Stimulated activated CD8-positive, alpha-beta memory T cell treated with anti-CD3 and anti-CD28 coated beads, Interleukin-7, amount 100 ng/mL, for 4 hours (primary cell): ENCODE measurements around the gene DENND2A.
"Not testable (repeated sequence)": the region's sequence is repeated elsewhere in the genome, so short reads cannot be mapped to it uniquely, and the experiment has no call there.

Source experiments
- DNase-seq, 2 donors: peaks; one replicate each; pipeline ENCODE4 v3.0.0-alpha.2; 2020; ENCODE audit warnings: low read depth in 2 of 2

Gene DENND2A

DNA sequence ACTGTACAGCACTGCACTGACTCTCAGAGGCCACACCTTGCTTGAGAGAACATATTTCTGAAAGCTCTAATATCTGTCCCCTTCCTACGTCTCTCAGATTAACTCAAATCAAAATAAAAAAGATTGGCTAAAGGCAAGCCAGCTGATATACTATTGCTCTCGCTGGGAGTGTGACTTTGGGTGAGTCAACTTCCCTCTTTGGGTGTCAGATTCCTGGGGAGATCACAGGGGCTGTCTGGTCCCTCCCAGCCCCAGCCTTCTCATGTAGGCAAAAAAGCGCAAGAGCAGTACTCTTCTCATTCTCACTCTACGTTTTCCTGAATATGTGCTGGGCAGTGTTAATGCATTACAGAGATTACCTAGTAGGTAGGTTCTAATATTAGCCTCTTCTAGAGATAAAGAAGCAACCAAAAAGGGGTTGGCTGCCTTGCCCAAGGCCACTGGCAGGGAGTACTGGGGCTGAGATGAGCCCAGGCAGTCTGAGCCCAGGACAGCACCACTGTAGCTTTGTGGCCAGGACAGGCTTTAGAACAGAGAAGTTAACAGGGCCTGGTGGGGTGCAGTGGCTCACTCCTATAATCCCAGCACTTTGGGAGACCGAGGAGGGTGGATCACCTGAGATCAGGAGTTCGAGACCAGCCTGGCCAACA lies 9.1 kb upstream of the DENND2A start:
- no peak for DNase-seq

DNA sequence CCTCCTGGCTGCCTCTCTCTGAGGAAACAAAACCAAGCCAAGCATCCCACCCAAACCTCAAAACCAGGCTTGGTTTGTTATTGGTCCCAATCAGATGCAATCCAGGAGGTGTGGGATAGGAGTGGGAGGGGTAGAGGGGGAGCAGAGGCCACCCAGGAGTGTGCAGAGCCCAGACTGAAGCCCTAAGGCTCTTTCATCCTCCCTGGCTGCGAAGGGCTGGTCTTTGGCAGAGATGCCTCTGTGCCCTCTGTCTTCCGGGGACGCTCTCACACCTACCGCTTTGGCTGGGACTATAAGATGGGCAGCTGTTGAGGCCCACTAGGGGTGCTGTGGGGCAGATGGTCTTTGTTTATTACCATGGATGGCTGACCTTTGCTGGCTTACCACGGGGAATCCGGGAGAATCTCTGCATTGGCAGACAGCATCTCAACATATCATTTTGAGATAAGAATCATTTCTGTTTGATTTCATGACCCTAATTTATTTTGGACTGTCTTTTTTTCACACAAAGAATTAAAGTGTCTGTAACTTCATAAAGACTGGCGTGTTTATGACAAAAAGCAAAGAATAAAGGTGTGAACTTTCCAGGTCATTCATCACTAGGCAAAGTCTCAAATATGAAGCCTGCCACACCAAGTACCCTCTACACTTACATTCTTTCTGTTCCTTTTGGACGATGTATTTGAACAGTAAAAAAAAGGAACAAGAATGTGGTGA lies 6.5 kb upstream of the DENND2A start:
- peak in 1 of 2 donors; percentile 6 for DNase-seq

DNA sequence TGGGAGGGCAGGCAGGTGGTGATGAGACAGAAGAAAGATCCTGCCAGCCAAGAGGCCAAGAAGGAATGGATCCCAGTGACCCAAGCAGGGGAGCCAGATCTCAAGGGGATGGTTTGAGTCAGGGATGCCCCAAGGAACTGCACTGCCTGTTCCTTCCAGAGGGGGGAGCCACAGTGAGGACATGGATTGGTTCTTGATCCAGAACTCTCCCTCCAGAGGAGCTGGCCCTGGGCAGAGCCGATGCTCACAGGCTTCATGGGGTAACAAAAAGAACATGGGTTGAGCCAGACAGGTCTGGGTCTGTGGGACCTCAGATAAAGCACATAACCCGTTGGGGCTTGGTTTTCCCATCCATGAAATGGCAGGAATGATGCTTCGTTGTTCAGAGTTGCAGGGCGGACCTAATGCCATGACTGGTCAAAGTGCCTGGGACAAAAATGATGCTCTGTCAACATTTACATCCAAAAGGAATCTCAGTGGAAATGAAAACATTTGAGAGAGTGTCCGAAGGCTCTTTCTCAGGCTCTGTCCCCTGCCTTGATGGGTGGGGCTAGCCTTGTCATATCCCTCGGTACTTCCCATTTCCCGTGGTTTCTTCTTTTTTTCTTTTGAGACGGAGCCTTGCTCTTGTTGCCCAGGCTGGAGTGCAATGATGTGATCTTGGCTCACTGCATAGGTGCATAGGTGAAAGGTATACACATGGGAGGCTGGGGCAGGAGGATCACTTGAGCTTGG lies 4.7 kb upstream of the DENND2A start:
- DNase-seq: no peak

DNA sequence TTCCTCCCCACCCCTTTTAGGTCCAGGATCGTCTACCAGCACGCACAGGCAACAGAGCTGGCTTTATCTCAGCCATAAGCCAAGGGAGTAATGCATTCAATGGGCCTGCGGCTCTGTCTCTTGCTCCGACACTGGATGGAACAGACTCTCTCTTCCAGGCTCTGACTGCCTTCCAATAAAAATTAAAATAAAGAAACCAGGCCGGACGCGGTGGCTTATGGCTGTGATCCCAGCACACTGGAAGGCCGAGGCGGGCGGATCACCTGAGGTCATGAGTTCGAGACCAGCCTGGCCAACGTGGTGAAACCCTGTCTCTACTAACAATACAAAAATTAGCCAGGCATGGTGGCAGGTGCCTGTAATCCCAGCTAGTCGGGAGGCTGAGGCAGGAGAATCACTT lies 4.1 kb upstream of the DENND2A start:
- DNase-seq: not testable (repeated sequence)

DNA sequence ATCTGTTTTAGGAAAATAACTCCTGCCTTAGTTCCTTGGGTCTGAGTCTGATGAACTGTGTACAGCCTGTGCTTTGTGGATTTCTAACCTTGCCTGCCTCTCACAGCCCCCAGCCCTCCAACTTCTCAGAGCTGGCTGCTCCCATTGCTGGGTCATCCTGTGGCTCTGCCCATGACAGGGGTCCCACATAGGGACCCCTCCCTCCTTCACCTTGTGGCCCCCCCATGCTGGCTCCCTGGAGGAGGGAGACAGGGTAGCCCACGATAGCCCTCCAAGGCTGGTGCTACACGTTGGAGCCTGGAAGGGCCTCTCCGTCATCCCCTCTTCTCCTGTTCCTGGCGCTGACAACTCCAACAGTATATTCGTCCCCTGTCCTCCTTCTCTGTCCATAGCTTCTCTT lies 2.8 kb upstream of the DENND2A start:
- DNase-seq: no peak

DNA sequence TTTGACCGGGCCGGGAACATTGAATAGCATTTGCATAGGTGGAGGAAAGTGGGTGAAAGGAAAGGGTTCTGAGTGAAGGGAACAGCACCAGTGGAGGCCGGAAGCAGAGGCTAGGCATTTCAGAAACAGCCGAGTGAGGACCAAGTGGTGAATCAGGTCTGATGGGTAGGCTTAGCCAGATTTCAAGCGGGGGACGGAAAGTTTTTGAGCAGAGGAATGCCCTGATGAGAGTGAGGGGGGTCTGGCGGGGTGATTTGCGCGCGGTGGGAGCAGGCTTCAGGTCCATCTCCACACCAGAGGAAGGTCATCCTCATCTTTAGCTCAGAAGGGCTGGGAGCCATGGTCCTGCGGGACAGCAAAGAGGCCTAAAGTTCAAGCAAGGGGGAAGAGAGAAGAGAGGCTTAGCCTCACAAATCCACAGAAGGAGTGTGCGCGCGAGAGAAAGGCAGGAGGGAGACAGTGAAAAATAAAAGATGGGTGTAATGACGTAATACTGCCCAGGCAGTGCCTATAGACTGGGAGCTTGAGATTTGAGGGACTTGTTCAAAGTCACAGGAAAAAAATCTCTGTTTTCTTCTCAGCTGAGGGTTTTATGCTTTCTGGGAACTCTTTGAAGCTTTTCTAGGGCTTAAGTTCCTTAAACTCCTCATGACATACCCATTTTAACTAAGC lies 1.0 kb upstream of the DENND2A start:
- no peak for DNase-seq

DNA sequence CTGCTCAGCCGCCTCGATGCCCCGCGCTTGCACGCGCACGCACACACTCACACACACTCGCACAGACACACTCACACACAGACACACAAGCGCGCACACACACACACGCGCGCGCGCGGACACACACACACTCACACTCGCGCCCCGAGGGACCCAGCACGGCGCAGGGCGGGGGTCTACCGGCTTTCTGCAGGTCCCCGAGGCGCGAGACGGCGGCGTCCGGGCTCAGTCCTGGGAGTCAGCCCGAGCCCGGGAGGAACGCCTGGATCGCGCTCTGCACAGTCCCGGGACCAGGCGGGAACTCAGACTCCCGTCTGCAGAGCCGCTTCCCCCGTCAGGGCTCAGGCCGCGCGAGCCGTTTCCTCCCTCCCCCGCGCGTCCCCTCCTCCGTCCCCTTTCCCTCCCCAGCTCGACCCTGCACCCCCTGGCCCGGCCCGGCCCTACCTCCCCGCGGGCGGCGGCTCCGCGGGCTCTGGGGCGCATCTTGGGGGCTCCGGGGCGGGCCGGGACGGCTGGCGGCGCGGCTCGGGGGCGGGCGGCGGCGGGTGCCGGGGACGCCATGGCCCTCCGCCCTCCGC lies 464 bp downstream of the DENND2A start:
- DNase-seq: no peak

DNA sequence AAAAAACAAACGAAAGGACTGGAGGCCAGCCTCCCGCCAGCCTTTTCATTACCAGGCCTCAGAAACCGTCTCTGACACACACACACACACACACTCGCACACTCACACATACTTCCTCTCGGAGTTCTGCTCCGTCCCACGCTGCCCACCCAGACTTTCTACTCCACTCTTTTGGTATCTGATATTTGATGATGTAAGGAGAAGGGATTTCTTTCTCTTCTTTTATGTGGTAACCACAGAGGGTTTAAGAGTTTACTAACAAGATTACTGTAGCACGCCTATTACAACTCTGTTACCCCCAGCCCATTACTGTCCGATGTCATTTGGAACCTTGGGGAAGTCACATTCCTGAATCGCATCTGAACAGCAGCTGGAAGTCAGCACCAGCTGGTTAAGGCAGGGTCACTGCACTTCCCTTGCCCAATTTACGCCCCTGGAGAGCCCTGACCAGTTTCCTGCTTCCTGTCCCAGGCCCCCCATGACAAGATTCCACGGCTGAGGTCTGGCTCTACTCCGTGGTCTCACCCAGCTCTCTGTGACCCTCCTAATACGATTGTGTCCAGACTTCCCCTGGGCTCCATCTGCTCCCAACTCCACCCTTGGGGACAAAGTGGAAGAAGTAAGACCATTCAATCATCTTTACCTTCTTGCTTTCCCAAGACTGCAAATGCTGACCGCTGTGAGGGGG lies 1.1 kb downstream of the DENND2A start:
- DNase-seq: peak in 1 of 2 donors; percentile 5

DNA sequence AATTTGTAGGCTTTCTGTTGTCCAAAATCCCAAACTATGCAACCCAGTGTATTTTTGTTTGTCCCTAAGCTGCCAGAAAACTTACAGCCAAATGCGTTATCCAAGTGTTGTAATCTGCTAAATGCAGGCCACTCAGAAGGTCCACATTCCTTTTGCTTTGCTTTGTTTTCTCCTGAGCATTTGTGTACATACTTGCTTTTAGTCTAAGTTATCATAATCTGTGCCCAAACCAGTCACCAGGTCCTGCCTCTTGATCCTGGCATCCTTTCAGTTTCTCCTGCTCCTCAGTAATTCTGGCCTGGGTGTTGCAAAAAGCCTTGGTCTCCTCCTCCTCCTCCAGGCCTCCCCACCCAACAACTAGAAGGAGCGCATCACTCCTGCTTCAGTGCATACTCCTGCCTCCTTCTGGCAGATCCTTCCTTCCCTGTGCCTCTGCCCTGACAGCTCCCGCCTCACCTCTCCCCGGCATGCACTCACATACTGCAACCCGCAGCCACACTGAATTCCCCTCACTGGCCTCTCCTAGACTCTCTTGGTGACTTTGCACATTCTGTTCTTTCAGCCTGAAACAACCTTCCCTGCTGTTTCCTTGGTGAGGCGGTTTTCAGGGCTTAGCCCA lies 2.3 kb downstream of the DENND2A start:
- DNase-seq: no peak

DNA sequence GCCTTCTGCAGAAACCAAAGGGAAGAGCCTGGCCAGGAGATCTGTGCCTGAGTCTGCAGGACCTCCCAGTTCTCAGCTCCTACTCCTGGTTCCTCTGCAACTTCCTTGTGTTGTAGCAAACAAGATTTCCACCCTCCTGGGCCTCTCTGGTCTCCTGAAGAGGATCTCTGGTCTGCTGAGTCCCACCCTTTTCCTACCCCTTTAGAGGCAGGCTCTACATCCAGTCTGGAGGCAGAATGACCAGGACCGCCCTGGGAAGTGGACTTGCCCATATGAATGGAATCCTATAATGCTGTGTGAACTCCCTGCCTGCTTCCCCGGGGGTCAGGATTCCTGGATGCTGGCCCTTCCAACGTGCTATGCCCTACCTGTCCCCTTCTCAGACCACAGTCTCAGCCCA lies 3.2 kb downstream of the DENND2A start:
- no peak for DNase-seq

DNA sequence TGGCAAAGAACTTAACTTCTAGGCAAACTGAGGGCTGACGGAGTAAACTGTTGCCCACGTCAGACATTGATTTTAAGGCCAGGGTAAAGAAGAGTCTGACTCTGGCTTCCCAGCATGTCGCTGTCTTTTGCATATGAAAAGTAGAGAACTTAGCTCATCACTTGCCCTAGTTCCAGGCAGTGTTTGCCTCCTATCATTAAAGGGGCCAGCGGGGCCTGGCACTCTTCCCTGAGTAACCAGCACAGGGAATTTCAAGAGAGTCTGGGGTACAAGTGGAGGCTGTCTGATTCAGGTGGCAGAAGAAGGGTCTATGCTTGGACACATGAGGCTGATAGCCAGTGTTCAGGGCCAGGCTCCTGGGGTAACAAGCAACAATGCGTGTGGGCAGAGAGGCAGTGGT lies 4.8 kb downstream of the DENND2A start:
- no peak for DNase-seq

DNA sequence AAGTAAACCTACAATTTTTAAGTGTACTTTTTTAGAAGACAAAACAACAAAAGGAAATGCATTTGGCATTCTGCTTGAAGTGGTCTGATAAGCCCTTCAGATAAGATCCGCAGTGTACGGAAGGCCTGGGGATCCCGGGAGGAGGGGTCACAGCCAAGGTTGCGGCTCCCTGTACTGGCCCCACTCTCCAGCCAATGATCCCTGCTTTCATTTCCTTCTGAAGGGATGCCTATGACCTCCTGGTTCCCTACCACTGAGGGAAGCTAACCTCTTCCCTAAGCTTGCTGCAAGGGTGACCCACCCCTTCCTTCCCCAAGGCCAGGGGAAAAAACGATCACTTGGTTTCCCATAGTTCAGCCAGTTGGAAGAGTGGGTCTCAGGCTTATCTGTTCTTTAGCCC lies 5.3 kb downstream of the DENND2A start:
- DNase-seq: no peak

DNA sequence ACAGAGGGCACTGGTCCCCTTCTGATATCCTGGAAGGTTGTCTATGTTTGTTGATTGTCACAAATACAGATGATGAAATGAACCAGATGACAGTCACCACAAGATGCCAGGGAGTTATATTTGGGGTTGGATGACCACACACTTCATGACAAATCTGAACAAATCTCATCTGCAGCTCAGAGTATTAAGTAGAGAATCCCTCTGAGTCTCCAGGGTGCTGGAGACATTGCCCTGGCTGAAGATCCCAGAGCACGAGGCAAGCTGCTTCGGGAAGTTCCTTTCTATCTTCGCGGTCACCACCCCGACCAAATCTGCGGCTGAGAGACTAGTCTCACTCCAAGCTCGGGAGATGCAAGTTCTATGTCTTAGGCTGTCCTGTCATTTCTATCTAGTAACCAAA lies 9.0 kb downstream of the DENND2A start:
- no peak for DNase-seq

DNA sequence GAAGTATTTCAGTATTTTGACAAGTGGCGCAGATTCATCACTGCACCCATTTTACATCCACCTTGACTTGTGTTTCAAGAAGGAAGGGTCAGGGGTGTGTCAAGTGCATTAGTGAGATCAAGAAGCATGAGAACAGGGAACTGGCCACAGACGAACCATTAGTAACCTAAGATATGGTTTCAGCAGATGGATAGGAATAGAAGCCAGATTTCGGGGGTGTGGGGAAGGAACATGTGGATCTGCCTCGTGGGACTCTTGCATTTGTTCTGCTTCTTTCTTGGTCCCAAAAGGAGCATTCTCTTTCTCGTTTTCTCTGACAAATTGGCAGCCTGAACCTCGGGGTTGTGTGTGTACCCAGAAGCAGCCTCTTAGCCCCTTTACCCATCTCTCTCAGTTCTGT lies 9.6 kb downstream of the DENND2A start:
- no peak for DNase-seq

DNA sequence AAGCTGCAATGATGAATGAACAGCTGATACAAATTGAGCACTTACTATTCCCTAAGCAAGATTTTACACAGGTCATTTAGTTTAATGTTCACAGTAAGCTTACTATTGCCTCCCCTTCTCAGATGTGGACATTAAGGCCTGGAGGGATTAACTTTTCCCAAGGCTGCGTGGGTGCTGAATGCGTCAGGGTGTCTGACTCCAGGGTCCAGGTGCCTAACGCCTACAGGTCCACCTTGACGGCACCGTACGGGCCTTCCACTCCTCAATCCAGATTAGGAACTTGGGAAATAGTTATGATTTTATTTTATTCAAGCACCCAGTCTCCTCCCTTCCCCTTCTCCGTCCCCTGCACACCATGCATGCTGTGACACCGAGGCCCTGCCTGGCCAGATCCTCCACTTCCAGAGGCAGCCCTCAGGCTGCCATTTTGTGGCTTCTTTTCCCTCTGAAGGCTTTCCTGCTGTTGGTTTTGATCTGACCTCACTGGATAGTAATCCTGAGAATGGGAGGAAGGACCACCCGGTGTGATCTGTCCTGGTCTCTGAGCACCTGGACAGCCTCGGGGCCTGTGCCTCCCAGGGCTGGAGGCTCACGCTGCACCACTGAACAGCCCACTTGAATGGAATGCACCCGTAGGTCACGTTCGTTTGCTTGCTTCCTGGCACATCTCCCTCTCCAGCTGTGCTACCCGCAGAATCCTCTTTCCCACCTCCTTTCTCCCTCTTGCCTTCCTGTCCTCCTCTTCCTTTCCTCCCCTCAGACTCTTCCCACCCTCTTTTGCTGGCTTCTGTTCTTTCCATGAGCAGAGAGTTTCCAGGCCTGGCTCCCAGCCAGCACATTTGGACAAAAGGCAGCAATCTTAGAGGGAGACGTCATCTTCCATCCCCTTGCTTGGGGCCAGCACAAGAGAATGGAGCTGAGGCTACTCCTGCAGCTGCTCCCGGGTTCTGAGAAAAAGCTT lies 14.4 kb downstream of the DENND2A start:
- no peak for DNase-seq

DNA sequence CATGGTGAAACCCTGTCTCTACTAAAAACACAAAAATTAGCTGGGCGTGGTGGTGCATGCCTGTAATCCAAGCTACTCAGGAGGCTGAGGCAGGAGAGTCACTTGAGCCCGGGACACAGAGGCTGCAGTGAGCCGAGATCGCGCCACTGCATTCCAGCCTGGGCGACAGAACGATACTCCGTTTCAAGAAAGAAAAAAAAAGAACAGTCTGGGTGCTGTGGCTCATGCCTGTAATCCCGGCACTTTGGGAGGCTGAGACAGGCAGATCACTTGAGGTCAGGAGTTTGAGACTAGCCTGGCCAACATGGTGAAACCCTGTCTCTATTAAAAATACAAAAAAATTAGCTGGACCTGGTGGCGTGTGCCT lies 15.4 kb downstream of the DENND2A start:
- not testable (repeated sequence) for DNase-seq

DNA sequence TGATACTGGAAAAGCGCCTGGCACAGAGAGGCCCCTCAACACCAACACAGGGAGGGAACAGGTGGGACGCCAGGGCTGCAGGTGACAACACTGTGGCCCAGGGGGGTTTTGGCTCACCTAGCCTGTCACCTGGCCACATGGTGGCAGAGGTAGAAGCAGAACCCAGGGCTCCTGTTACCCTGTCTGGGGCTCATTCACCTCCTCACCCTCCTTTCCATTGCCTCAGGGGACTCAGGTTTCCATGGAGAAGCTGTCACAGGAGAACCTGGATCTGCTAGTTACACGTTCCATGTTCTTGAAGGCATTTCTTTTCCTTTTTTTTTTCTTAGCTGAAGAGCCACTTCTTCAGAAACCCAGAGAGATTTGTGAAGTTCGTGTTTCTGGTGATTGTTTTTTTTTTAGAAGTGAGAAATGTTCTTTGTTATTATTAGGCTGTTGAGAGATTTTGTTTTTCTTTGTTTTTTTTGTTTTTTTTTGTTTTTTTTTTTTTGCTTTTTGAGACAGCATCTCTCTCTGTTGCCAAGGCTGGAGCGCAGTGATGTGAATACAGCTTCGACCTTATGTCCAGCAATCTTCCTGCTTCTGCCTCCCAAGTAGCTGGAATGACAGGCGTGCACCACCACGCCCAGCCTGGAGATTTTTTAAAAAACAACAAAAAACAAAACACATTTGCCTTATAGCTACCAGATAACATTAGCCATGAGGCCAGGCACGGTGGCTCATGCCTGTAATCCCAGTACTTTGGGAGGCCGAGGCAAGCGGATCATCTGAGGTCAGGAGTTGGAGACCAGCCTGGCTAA lies 16.0 kb downstream of the DENND2A start:
- no peak for DNase-seq

DNA sequence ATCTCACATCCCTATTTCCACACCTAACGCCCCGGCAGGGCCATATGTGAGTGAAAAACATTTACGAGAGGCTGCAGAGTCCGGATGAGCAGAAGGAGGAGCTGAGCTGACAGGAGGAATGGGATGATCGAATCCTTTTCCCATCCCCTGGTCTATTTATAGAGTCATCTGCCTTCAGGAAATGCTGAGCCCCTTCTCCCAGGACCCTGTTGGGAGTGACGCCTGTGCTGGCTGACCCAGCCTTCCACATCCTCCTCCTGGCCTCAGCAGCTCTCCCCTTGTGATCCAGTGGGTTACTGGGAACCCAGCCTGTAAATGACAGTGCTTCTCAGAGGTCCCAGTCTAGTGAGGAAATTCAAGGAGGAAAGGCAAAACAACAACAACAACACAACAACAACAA lies 16.6 kb downstream of the DENND2A start:
- DNase-seq: no peak

DNA sequence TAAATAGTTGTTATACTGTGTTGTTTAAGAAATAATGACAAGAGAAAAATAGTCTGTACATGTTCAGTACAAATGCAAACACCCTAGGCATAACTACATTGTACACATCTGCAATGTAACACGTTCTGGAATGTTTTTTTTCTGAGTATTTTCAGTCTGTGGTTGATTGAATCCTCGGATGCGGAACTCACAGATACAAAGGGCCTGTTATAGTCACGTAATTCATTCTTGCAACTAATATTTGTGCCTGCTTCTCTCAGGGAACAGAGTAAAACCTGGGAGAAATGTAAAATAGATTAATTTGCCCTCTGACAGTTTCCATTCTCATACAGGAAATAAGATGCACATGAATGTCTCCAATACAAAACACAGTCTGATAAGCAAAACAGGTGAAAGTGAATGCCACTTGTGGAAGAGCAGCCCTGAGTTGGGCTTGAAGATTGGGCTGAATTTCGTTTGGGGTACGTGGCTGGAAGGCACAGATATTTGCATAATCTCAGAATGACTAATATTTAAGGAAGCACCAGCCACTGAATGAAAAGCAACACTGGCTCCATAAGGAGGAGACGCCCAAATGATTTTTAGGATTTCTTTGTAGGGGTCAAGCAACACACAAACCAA lies 19.1 kb downstream of the DENND2A start:
- DNase-seq: no peak
